OCI-LY7 (cell line): ENCODE data around the gene AKAP17A. TPM values are rescaled to one million over a fixed set of nuclear protein-coding genes. Genes with fewer than 3 reads are reported as not detected.

Experiments used
- BruUV-seq: library from RNA; stranded (reverse); fragments of 400-500 nt; replicated peaks from 2 replicates; lab custom pipeline; 2021; lab: Mats Ljungman, UMichigan
- CTCF ChIA-PET: fragments of 300-600 bp; sonication (Branson Sonifier 250); formaldehyde crosslinking; loops from one replicate; lab custom pipeline; 2022; ENCODE audit warnings: antibody characterized with exemption; ENCODE audit not compliant: unreplicated experiment; lab: Charles Lee
- POLR2A ChIA-PET: fragments of 300-600 bp; sonication (Branson Sonifier 250); formaldehyde crosslinking; loops from one replicate; lab custom pipeline; 2022; ENCODE audit warnings: antibody characterized with exemption; lab: Charles Lee
- DNase-seq: peaks from one replicate; pipeline ENCODE4 v3.0.0-alpha.2; 2015; ENCODE audit warnings: low spot score
- H2AFZ ChIP-seq: fragments of 200-600 bp; sonication (generic), shearing (Covaris generic); 2 replicates; pipeline ENCODE4 v1.6.1; 2014; ENCODE audit warnings: mild to moderate bottlenecking, antibody characterized with exemption, low read length, moderate library complexity
- H3K27ac ChIP-seq: fragments of 200-600 bp; sonication (generic); 2 replicates; pipeline ENCODE4 v1.5.1; 2014; ENCODE audit warnings: mixed run types, low read depth, mild to moderate bottlenecking, moderate library complexity, low read length, inconsistent platforms; ENCODE audit not compliant: poor library complexity, severe bottlenecking
- H3K36me3 ChIP-seq: fragments of 200-600 bp; sonication (generic); 2 replicates; pipeline ENCODE4 v1.6.1; 2014; ENCODE audit warnings: mild to moderate bottlenecking, antibody characterized with exemption, low read length, moderate library complexity, mixed read lengths; ENCODE audit not compliant: insufficient read depth
- H3K4me1 ChIP-seq: fragments of 200-600 bp; sonication (generic); 2 replicates; pipeline ENCODE4 v1.5.1; 2014; ENCODE audit warnings: mild to moderate bottlenecking, low read length; ENCODE audit not compliant: insufficient read depth, poor library complexity, severe bottlenecking
- H3K4me2 ChIP-seq: fragments of 200-600 bp; sonication (generic); 2 replicates; pipeline ENCODE4 v1.6.1; 2014; ENCODE audit warnings: mild to moderate bottlenecking, low read length
- H3K4me3 ChIP-seq: fragments of 200-600 bp; sonication (generic); 2 replicates; pipeline ENCODE4 v1.5.1; 2014; ENCODE audit warnings: mild to moderate bottlenecking, low read depth, low read length; ENCODE audit not compliant: poor library complexity, severe bottlenecking
- H3K79me2 ChIP-seq: fragments of 200-600 bp; sonication (generic); 2 replicates; pipeline ENCODE4 v1.6.1; 2016; ENCODE audit warnings: low read depth, mild to moderate bottlenecking, low read length, moderate library complexity, mixed read lengths; ENCODE audit not compliant: insufficient read depth
- H3K9me2 ChIP-seq: fragments of 200-600 bp; sonication (generic); 2 replicates; pipeline ENCODE4 v1.6.1; 2016; ENCODE audit warnings: mild to moderate bottlenecking, low read length, mixed read lengths; ENCODE audit not compliant: insufficient read depth
- H3K9me3 ChIP-seq: fragments of 200-600 bp; sonication (generic); 2 replicates; pipeline ENCODE4 v1.6.1; 2014; ENCODE audit warnings: mild to moderate bottlenecking, mixed run types, low read length, mixed read lengths
- H4K20me1 ChIP-seq: fragments of 200-600 bp; sonication (generic); 2 replicates; pipeline ENCODE4 v1.6.1; 2014; ENCODE audit warnings: mild to moderate bottlenecking, antibody characterized with exemption, low read length, moderate library complexity, mixed read lengths; ENCODE audit not compliant: insufficient read depth
- EZH2phosphoT487 ChIP-seq: fragments of 200-600 bp; sonication (generic); IDR thresholded peaks from 2 replicates; pipeline ENCODE4 v1.6.1; 2018; ENCODE audit warnings: low read depth, borderline replicate concordance, mild to moderate bottlenecking, mixed run types, antibody characterized with exemption, low read length, moderate library complexity, mixed read lengths
- intact Hi-C: fragments of 100-400 bp; cut with micrococcal nuclease; formaldehyde crosslinking; loops from one replicate; pipeline ENCODE4 v1.10.0; 2022; ENCODE audit not compliant: unreplicated experiment
- total RNA-seq, 2 experiments: library from RNA; depleted of rRNA in 1 of 2; stranded (reverse); fragments of >200 nt in 1 of 2; shearing (Covaris generic) in 1 of 2; gene quantifications; 2 replicates each; pipeline ENCODE4 v1.2.3, GENCODE V29; 2014 to 2022
- TF ChIP-seq, protein P1 (sequence below): fragments of 200-600 bp; sonication (generic); conservative IDR thresholded peaks from 2 replicates; pipeline ENCODE4 v1.5.1; 2014; ENCODE audit warnings: mild to moderate bottlenecking, antibody characterized with exemption, low read length, moderate library complexity, mixed read lengths

AKAP17A gene
- total RNA-seq, 2 experiments from 2014 or later = 64.2 to 64.9 TPM

DNA sequence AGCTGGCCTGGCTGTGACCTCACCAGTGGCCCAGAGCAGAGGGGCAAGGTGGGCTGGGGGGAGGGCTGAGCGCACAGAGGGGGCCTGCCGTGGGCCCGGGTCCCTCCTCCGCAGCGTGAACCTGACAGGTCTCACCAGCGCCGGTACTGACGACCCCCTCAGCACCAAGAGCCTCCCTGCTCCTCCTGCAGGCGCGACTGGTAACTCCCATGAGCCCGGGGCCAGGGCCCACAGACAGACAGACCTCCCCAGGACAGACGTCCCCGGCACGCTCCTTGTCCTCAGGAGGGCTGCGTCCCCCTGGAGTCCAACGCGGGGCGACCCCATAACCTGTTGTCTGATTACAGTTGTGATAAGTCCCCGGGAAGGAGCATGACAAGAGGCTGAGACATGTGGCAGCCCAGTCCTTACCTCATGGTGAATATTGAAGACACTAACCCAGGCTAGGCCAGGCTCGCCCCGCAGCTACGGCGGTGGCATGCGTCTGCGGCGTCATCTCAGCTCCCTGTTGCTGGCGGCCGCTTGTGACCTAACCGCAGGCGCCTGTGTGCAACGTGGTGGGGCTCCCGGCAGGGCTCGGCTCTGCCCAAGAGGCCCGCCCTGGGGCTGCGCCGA is 8.5 kb downstream of the AKAP17A start:
- no TSS peak for BruUV-seq
- H3K9me3 ChIP-seq = peaks cover 7% of the 10 kb centered on the region; the same call in 1 of the 2 replicates
- H3K79me2 ChIP-seq = peaks cover 5% of the 10 kb centered on the region; the same call in 1 of the 2 replicates
- intact Hi-C loops = no loop called here
- H4K20me1 ChIP-seq = no peaks in the 10 kb centered on the region
- peaks cover 94% of the 10 kb centered on the region for H3K36me3 ChIP-seq
- CTCF ChIA-PET = no interaction called here
- H3K27ac ChIP-seq = no peak overlapping the region
- no peak overlapping the region for H2AFZ ChIP-seq
- H3K4me1 ChIP-seq = no peaks in the 10 kb centered on the region
- H3K4me2 ChIP-seq = no peak overlapping the region
- POLR2A ChIA-PET = no interaction called here
- no peak for TF ChIP-seq EZH2phosphoT487
- TF ChIP-seq, protein P1, sequence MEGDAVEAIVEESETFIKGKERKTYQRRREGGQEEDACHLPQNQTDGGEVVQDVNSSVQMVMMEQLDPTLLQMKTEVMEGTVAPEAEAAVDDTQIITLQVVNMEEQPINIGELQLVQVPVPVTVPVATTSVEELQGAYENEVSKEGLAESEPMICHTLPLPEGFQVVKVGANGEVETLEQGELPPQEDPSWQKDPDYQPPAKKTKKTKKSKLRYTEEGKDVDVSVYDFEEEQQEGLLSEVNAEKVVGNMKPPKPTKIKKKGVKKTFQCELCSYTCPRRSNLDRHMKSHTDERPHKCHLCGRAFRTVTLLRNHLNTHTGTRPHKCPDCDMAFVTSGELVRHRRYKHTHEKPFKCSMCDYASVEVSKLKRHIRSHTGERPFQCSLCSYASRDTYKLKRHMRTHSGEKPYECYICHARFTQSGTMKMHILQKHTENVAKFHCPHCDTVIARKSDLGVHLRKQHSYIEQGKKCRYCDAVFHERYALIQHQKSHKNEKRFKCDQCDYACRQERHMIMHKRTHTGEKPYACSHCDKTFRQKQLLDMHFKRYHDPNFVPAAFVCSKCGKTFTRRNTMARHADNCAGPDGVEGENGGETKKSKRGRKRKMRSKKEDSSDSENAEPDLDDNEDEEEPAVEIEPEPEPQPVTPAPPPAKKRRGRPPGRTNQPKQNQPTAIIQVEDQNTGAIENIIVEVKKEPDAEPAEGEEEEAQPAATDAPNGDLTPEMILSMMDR = no peak
- no peak for DNase-seq
- H3K9me2 ChIP-seq = no peaks in the 10 kb centered on the region
- no peak overlapping the region for H3K4me3 ChIP-seq

DNA sequence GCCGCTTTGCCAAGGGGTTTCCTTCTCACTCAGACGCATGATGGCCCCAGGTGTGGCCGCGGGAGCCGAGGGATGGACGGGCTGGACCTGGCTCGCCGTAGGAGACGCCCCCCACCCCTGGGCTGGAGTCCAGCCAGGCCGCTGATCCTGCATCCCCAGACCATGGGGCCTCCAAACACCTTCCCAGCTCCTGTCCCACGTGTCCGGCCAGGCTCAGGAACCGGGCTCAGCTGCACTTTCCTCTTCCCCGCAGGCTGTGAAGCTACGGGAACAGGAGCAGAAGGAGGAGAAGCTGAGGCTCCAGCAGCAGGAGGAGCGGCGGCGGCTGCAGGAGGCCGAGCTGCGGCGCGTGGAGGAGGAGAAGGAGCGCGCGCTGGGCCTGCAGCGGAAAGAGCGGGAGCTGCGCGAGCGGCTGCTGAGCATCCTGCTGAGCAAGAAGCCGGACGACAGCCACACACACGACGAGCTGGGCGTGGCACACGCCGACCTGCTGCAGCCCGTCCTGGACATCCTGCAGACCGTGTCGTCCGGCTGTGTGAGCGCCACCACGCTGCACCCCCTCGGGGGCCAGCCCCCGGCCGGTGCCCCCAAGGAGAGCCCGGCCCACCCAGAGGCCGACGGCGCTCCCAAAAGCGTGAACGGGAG is 9.1 kb downstream of the AKAP17A start:
- Histone ChIP-seq H3K9me2 (no peaks in the 10 kb centered on the region), H4K20me1 (no peaks in the 10 kb centered on the region), H3K27ac (no peak overlapping the region), H3K79me2 (peaks cover 3% of the 10 kb centered on the region; the same call in 1 of the 2 replicates), H3K36me3 (peaks cover 91% of the 10 kb centered on the region), H2AFZ (no peak overlapping the region), H3K4me3 (no peak overlapping the region), H3K4me1 (no peaks in the 10 kb centered on the region), H3K9me3 (peaks cover 7% of the 10 kb centered on the region; the same call in 1 of the 2 replicates), H3K4me2 (no peak overlapping the region)
- intact Hi-C loops = no loop called here
- TF ChIP-seq EZH2phosphoT487 = no peak
- TF ChIP-seq, protein P1 = no peak
- ChIA-PET POLR2A (no interaction called here), CTCF (no interaction called here)
- no TSS peak for BruUV-seq
- DNase-seq = no peak
